ENCODE data around the gene RELN. TPM values are rescaled to one million over a fixed set of nuclear protein-coding genes. Genes with fewer than 3 reads are reported as not detected.

Gene RELN
- total and polyA plus RNA-seq, 2 donors from 2014 or later: 0.95 to 5.4 TPM

DNA sequence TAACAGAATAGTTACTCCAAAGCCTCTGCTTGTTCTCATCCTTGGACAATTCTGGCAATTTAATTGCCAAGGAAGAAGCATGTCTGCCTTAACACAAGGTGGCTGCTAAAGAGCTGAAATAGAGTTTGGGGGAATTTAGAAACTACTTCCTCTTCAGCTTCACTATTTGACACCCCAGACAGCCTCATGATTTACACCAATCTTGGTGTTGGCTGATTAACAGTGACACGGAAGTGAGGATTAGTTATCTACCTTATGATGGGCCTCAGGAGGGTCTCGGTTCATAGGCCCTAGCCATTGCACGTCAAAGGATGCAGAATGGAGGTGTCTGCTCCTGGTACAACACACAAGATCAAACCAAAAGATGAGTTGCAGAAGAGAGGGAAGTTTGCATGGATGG lies 102.4 kb downstream of the RELN start:
- FAIRE-seq: no peak
- TF ChIP-seq, protein P1, sequence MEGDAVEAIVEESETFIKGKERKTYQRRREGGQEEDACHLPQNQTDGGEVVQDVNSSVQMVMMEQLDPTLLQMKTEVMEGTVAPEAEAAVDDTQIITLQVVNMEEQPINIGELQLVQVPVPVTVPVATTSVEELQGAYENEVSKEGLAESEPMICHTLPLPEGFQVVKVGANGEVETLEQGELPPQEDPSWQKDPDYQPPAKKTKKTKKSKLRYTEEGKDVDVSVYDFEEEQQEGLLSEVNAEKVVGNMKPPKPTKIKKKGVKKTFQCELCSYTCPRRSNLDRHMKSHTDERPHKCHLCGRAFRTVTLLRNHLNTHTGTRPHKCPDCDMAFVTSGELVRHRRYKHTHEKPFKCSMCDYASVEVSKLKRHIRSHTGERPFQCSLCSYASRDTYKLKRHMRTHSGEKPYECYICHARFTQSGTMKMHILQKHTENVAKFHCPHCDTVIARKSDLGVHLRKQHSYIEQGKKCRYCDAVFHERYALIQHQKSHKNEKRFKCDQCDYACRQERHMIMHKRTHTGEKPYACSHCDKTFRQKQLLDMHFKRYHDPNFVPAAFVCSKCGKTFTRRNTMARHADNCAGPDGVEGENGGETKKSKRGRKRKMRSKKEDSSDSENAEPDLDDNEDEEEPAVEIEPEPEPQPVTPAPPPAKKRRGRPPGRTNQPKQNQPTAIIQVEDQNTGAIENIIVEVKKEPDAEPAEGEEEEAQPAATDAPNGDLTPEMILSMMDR (IDR thresholded peaks at IDR 0.05; ENCODE audit: borderline replicate concordance, extremely low read depth, insufficient read depth): no peak
- DNase-seq: no peak
- Histone ChIP-seq H3K36me3 (ENCODE audit: control insufficient read depth in 2 of 3, insufficient read depth in 3 of 3, low read length in 3 of 3) (no peaks in the 10 kb centered on the region), H3K9me3 (ENCODE audit: control insufficient read depth in 2 of 3, insufficient read depth in 1 of 3, low read length in 3 of 3) (no peaks in the 10 kb centered on the region), H3K4me1 (ENCODE audit: control insufficient read depth in 2 of 3, insufficient read depth in 2 of 3, low read depth in 1 of 3, low read length in 3 of 3) (no peaks in the 10 kb centered on the region), H3K4me3 (ENCODE audit: low read length in 3 of 3) (no peak overlapping the region), H3K27me3 (ENCODE audit: control insufficient read depth, insufficient read depth, low read length) (no peaks in the 10 kb centered on the region), H3K27ac (ENCODE audit: low read depth in 2 of 2, low read length in 2 of 2) (no peak overlapping the region), H3K9ac (ENCODE audit: low read length in 3 of 3) (no peak overlapping the region)
- intact Hi-C loops (cut with DNase I): no loop called here

GRCh38 chr7:103879928-103880600 lies 109.4 kb downstream of the RELN start:
- Histone ChIP-seq H3K27ac (ENCODE audit: low read depth in 2 of 2, low read length in 2 of 2) (no peak overlapping the region), H3K4me3 (ENCODE audit: low read length in 3 of 3) (no peak overlapping the region), H3K4me1 (ENCODE audit: control insufficient read depth in 2 of 3, insufficient read depth in 2 of 3, low read depth in 1 of 3, low read length in 3 of 3) (no peaks in the 10 kb centered on the region), H3K9ac (ENCODE audit: low read length in 3 of 3) (no peak overlapping the region), H3K27me3 (ENCODE audit: control insufficient read depth, insufficient read depth, low read length) (no peaks in the 10 kb centered on the region), H3K36me3 (ENCODE audit: control insufficient read depth in 2 of 3, insufficient read depth in 3 of 3, low read length in 3 of 3) (no peaks in the 10 kb centered on the region), H3K9me3 (ENCODE audit: control insufficient read depth in 2 of 3, insufficient read depth in 1 of 3, low read length in 3 of 3) (no peaks in the 10 kb centered on the region)
- intact Hi-C loops (cut with DNase I): no loop called here
- DNase-seq (no peak), FAIRE-seq (no peak)
- TF ChIP-seq, protein P1 (IDR thresholded peaks at IDR 0.05; ENCODE audit: borderline replicate concordance, extremely low read depth, insufficient read depth): no peak

DNA sequence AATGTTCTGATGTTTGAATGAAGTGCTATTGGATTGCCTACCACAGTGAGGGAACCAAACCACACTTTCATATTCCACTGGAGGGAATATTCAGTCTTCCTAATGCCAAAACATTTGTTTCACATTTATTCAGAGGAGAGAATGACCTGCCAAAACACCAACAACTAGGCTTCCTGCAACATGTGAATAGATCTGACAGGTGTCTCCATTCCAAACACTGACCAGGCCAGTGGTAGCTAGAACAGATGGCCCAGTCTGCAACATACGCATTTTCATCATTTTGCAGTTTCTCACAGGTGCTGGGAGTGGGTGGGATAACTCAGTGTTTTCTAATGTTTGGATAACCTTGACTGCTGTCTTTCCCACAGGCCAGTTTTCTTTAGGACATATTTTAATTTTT lies 110.0 kb downstream of the RELN start:
- TF ChIP-seq, protein P1 (IDR thresholded peaks at IDR 0.05; ENCODE audit: borderline replicate concordance, extremely low read depth, insufficient read depth): no peak
- Histone ChIP-seq H3K4me1 (ENCODE audit: control insufficient read depth in 2 of 3, insufficient read depth in 2 of 3, low read depth in 1 of 3, low read length in 3 of 3) (no peaks in the 10 kb centered on the region), H3K27me3 (ENCODE audit: control insufficient read depth, insufficient read depth, low read length) (no peaks in the 10 kb centered on the region), H3K27ac (ENCODE audit: low read depth in 2 of 2, low read length in 2 of 2) (no peak overlapping the region), H3K9ac (ENCODE audit: low read length in 3 of 3) (no peak overlapping the region), H3K36me3 (ENCODE audit: control insufficient read depth in 2 of 3, insufficient read depth in 3 of 3, low read length in 3 of 3) (no peaks in the 10 kb centered on the region), H3K9me3 (ENCODE audit: control insufficient read depth in 2 of 3, insufficient read depth in 1 of 3, low read length in 3 of 3) (no peaks in the 10 kb centered on the region), H3K4me3 (ENCODE audit: low read length in 3 of 3) (no peak overlapping the region)
- no peak for DNase-seq
- FAIRE-seq: no peak
- intact Hi-C loops (cut with DNase I): no loop called here

DNA sequence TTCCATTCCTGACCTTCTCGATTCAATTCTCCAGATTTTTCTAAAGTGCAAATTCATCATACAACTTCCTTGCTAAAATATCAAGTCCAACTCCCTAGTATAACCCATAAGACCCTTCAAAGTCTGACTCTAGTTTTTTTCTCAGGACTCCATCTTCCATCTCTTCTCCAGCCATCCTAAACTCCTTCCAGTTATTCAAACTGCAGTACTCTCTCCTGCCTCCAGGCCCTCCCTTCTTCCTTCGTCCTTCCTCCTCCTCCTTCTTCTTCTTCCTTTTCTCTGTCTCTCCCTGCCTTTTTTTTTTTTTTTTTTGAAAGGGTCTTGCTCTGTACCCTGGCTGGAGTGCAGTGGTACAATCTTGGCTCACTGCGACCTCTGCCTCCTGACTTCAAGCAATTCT lies 111.9 kb downstream of the RELN start:
- Histone ChIP-seq H3K4me1 (ENCODE audit: control insufficient read depth in 2 of 3, insufficient read depth in 2 of 3, low read depth in 1 of 3, low read length in 3 of 3) (no peaks in the 10 kb centered on the region), H3K9me3 (ENCODE audit: control insufficient read depth in 2 of 3, insufficient read depth in 1 of 3, low read length in 3 of 3) (no peaks in the 10 kb centered on the region), H3K36me3 (ENCODE audit: control insufficient read depth in 2 of 3, insufficient read depth in 3 of 3, low read length in 3 of 3) (no peaks in the 10 kb centered on the region), H3K4me3 (ENCODE audit: low read length in 3 of 3) (no peak overlapping the region), H3K9ac (ENCODE audit: low read length in 3 of 3) (no peak overlapping the region), H3K27me3 (ENCODE audit: control insufficient read depth, insufficient read depth, low read length) (no peaks in the 10 kb centered on the region), H3K27ac (ENCODE audit: low read depth in 2 of 2, low read length in 2 of 2) (no peak overlapping the region)
- TF ChIP-seq, protein P1 (IDR thresholded peaks at IDR 0.05; ENCODE audit: borderline replicate concordance, extremely low read depth, insufficient read depth): no peak
- FAIRE-seq (no peak), DNase-seq (no peak)
- intact Hi-C loops (cut with DNase I): no loop called here
